Stimulated activated CD4-positive, alpha-beta T cell treated with anti-CD3 and anti-CD28 coated beads, Interleukin-1b, Interleukin-23, amount 100 ng/mL, for 48 hours (primary cell): ENCODE measurements around the gene FANCG.

ENCODE experiments used
- DNase-seq: peaks from one replicate; pipeline ENCODE4 v3.0.0-alpha.2; 2020

FANCG gene

DNA sequence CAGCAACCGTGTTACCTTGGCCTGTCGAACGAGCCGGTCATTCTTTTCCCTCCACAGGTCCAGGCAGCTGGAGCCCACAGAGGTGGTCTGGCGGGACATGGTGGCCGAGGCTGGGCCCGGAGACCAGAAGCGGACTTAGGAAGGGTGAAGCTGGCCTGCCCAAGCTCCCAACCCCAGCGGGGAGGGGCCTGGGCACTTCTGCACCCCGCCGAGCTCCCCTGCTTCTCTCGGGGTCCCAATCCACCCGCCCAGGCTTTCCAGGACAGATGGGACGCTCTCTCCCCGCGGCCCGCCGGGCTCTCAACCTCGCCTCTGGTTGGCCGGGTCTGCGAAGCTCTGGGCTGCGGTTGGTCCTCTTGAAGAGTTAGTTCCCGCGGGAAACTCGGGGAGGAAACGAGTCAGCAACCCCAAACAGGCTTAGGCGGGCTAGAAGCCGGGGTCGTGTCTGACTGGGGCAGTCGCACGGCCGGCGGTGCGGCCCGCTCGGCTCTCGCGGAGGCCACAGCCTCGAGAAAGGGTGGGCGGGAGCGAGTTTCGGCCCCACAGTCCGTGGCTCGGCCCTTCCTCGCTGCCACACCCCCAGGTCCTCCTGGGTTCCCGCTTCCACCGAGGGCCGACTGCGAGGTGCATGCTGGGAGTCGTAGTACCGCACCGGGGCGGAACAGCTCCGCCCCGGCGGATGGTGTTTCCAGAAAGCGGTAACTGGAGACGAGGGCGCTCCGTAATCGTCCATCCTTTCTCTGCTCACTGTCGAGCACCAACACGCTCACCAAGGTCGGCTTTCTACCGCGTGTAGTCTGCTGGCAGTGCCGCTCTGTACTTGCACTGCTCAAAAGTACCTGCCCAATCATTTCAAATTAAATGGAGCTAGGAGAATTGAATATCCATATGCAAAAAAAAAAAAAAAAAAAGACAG, at the start of gene FANCG:
FANCG (minus strand) TSS at position 517 of the 916 bp plus-strand sequence; CDS start at position 99, 418 bp downstream.
- peak; percentile 88 for DNase-seq

DNA sequence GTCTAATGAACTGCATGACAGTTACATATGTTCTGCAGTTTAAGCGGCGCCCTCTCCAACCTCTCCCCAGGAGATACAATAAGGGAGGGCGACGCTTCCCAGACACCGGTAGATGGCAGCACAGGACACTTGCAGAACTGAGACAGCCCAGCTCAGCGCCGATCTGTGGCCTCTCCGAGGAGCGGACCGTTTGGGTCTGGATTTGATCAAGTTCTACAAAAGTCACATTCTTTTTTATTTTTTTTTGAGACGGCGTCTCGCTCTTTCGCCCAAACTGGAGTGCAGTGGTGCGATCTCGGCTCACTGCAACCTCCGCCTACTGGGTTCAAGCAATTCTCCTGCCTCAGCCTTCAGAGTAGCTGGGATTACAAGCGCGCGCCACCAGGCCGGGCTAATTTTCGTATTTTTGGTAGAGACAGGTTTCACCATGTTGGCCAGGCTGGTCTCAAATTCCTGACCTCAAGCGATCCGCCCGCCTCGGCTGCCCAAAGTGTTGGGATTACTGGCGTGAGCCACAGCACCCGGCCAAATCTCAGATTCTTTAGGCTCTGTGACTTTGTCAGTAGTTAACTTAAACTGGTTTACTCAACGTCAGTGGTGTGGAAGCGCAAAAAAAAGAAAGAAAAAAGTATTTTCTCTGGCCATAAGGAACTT, 37.3 kb upstream of the FANCG start:
- DNase-seq: peak; percentile 87

DNA sequence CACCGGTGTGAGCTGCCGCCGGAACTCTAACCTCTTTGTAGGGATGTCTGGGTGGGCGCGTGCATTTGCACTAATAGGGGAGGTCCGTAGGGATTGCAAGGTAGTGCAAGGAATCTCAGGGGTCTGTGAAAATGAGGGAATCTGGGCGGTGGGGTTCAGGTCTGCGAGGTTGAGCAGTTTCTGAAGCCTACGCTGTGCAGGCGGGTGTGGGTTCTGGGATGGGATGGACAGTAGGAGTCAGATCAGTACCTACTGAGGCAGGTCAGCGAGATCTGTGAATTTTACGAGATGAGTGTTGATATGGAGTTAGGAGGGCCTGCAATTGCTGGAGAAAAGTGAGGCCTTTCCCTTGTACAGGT, 36.8 kb upstream of the FANCG start:
- no peak for DNase-seq

DNA sequence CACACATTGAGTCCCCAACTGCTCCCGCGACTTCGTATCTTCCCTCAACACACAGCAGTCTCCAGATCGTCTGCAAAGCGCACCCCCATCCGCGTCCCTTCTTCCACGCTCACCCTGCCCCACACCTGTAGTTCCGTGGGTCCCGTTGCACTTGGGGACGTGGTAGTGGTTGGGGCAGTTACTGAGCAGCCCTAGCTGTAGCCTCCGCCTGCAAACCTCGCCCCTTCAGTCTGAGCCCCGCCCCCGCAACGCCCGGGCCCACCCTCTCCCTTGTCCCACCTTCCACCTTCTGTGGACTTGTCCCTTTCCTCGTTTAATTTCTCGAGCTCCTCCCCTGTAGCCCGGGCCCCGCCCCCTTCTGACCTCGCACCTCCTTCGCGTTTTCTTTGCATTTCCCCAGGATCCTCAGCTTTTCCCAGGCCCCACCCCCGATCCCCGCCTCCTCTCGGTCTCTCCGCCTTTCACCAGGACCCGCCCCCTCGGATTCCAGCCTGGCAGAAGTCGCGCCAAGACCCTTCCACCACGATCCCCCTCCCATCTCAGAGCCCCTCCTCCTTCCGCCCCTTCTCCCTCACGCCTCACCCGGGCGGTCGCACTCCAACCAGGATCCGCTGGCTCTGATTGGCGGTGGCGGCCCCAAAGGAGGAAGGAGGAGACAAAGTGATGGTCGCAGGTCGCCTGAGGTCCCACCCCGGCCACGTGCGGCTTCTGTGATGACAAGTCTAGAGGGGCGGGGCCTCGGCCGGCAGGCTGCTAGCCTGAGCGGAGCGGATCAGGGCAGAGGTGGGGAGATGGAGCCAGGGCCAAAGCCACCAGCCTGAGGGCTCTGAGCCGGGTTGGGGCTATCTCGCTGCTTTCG, 36.2 kb upstream of the FANCG start, which contains the start of gene ATOSB:
ATOSB (minus strand) TSS at position 183 of the 859 bp plus-strand sequence. CDS start 7,588 bp downstream, outside the sequence.
- peak; percentile 95 for DNase-seq

DNA sequence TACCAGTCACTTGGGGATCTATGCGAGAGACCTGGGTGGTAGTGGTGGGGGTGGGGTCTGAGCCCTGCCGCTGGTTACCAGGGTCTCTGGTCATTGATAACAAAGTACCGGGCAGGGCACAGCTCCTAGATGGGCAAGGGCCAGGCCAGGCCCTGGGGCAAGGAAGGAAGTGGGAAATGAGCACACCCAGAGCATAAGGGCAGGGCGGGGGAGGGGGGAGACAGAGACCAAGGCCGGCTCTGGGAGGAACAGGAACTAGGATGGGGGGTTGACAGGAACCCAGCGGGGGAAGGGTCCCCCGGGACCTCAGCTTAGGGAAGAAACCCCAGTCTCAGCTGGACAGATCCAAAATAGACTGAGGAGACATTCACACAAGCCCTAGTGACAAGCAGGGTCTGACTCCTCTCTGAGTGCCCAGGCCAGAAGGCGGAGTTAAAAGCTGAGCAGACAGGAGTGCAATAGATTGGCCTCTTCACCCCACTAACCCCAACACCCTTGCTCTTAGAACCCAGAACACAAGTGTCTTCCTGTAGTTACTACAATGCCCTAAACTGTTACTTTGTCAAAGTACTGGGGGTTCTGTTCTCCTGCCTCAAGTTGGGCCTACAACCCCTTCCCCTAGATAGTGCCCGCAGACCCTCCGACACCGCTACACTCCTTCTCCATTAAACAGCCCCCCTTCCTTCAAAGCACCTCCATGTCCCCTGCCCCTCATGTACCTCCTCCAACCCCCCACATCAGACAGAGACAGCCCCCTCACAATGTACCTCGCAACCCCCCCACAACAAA, 35.3 kb upstream of the FANCG start:
- DNase-seq: peak; percentile 49

DNA sequence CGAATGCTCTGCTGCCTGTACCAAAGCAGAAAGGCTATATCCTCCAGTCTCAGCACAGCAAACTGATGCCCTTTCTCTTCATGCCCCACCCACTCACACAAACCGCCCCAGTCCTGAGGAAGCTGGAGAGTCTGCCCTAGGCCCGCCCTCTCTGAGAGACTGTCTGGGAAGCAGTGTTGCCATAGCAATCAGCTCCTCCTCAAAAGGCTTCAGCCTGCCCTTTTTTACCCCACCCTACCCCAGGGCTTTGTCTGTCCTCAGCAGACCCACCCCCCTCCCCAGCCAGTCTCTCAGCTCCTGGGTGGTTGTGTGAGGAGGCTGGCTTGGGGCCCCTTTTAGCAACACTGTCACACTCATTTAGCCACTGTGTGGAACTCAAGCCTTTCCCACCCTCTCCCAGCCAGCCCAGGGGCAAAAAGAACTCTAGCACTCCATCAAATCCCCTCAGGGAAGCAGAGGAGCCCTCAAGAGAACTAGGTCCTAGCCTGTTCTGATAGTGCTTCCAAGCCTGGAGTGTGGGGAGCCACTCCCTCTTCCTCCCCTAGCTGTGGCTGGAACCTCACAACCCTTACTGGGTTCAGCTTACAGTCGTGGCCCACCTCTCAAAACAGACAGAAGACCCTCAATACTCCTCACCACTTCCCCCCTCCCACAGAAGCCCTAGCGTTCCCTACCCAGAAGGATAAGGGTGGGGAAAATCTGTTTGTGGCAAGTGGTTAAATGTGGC, 34.5 kb upstream of the FANCG start:
- peak; percentile 74 for DNase-seq

DNA sequence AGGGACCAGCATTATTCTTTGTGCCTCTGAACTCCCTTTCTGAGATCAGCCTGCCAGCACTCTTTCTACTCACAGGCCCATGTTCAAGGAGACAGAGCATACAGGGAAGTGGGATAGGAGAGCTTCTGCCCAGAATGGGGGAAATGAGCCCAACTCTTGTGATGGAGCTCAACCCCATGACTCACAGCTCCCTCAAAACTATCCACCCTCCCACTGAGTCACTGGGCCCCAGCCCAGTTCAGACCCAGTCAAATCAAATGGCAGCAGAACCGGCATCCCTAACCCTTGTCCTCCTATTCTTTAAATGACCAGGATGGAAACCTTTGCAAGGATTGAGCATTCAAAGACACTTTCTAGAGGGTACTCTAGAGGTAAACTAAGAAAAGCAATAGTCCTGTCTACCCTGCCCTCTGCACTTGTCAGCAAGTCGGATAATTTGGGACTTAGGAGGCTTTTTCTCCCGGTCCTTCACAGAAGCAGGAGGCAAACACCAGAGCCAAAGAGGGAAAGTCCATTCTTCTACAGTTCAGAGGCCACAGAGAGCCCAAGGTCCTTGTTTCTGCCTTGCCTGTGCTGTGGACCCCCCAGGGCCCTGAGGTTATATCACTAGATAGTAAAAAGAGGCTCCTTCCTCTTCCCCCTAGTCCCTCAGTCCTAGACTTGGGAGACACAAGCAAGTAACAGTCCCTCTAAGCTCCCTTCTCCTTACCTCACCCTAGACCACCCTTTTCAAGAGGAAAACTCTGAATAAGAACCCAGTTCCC, 32.7 kb upstream of the FANCG start:
- DNase-seq: no peak

DNA sequence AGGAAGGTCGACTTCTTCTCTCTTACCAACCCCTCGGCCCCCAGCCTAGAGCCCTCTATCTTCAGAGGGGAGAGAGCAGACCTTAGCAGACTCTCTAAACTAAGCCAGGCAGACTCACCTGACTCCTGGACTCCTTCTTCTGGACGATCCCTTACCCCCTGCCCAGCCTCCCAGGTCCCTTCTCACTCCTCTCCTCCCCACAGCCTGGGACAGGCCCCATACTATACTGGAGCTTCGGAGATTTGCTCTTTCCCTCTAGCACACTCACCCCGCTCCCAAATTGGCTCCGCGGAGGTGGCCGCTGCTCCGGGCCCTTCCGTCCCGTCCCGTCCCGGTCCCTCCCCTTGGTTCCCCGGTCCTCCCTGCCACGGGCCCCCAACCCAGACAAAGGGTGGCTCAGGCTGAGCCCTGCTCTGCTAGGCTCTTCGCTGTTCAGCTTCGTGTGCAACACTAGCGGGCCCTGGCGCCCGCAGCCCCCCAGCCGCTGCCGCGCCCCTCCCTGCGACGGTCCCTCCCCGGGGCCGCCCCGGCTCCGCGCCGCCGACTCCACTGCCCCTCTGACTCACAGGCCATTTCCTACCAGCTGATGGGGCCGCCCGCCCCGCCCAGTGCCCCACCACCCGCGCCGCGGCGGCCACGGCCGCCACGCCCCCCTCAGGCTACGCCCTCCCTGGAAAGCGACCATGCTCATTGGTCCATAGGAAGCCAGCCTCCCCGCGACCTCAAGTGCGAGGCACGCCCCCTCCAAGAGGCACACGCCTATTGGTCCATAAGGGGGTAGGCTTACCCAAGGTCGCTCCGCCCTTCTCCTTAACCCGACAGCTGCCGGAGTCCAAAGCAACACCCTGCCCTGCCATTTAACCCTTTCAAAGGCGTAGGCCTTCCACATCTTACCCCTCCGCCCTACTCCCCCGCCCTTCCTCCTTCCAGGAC, 31.5 kb upstream of the FANCG start:
- peak; percentile 97 for DNase-seq

DNA sequence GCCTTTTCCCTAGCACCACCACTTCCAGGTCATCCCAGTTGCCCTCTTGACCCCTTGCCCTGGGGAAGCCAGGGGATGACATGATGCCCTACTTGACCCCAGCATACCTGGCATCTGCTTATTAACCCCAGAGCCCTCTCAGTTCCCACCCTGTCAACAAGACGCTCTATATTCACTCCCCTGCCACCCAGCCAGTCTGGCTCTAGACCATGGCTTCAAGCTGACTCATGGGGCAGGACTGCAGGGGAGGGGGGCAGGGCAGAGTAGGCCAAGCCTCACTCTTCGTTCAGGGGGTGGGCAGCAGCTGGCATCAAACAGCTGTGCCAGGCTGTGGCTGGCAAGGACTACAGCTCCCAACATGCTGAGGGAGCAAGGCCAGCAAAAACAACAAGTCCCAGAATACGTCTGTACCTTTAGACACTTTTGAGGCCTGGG, 30.6 kb upstream of the FANCG start:
- DNase-seq: no peak

DNA sequence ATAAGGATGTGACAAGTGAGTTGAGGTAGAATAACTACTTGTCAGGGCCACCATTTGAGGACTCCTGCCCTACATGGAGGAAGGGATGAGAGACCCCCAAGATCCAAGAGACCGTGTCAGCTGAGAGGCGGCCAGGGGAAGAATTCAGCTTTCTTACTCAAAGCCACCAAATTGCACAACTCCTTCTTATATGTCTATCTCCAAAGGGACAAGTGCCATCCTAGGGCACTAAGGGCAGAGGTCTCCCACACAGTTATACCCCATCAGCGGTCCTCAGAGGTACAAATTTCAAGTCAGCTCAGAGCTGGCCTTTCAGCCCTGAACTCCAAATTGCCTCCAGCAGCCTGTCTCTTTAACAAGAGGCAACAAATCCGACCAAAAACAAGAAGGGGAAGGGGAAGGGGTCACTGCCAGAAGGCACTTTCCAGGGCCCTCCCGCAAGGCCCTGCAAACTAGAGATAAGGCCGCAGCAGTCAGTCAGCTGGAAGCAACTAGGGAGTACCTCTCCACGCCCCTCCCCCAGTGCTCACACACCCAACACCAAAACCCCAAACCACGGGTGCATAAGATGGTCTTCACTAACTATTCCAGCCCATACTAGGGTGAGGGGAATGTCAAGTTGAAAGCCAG, 29.3 kb upstream of the FANCG start:
- DNase-seq: no peak

DNA sequence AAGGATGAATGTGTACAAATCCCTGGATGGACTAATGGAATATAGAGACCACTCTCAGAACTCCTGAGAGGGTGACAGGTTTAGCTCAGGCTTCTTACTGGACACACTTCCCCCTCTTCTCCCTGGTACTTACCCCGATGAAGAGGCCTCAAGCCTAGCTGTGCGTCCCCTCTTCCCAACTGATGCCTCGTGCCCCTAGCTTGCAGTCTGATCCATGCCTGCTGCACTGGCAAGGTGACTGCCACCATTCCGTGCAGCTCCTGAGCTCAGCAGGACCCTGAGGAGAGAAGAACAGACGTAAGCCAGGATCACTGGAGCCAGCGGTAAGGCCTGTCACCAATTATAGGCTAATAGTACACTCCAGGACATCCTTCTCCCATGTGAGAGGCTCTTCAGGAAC, 28.7 kb upstream of the FANCG start:
- no peak for DNase-seq

DNA sequence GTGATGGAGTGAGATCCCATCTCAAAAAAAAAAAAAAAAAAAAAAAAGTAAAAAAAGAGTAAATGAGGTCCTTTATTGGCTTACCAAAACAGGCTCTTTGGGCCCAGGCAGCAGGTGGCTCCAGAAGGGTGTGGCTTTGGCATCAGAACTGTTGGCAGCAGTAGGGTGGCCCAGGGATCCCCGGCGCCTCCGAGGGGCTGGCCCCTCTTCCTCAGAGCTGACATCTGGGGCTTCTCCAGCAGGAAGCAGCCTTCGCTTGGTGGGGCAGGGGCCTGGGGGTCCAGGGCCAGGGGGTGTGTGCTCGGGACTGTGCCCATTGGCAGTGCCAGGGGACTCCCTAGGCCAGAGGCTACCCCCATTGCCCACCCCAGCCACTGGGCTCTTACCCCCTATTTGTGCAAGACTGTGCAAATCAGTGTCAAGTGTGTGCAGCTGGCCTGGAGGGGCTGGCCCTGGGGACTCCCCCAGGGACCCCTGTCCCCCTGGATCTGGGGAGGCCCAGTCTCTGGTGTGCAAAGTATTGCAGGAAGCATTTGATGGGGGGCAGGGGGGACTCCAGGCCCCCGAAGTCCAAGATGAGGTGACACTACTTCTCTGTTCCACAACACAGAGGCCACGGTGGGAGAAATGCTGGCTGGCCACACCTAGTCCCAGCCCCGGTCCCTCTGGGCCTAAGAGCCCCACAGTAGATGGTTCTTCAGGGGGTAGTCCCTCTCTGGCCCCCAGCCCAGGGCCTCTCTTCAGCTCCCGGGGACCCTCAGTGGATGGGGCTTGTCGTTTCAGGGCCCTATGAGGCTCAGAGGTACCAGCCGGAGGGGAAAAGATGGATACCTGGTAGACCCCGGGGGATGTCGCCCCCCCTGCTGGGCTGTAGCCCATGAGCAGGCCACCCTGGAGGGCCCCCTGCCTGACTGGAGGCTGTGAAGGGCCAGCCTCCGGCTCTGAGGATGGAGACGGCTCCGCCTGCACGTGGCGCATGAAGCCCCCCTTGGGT, 27.9 kb upstream of the FANCG start:
- no peak for DNase-seq

DNA sequence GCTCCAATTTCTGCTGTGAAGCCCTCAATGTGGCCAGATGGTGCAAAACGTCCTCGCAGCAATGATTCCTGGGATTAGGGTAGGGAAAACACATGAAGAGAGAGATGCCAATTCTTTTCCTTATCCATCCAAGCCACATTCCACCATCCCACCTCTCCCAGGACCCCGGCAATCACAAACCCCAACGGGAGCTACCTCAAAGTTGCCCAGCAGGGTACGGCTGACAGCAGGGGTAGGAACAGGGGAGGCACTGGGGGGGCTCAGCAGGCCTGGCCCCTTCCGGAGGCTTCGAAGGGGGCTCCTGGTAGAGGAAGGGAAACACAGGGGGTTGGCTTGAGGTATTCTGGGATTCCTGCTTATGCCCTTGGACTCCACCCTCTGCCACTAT, 26.6 kb upstream of the FANCG start:
- DNase-seq: no peak

DNA sequence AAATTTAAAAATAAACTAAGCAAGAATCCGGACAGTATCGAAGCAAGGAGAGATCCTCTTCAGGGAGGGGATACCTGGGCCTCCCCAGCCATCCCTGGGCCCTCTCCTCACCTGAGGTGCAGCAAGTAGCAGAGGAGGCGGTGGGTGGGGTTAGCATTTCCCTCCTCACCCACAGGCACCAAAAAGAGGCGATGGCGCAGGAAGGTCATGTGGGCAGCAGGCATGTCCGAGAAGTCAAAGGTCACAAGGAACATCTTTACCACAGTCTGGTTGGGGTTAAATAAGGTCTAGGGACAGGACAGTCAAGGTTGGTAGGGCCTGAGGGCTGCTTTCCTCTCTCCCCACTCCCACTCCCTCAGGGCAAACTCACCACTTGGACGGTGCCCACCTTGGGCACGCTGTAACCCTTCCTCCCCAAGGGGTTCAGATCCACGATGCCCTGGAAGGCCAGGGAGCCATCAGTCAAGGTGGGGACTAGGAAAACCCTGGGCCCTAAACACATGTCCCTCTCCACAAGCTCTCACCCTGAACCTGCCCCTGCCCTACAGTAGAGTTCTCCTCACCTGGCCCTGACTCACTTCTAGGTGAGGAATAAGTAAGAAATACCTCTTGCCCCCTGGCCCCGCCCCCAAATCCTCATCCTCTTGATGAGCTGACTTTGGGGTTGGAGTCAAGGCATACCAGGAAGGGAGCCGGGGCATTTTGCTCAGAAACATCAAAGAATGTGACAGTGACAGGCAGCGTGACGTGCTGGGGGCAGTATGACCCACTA, 26.0 kb upstream of the FANCG start:
- DNase-seq: no peak

DNA sequence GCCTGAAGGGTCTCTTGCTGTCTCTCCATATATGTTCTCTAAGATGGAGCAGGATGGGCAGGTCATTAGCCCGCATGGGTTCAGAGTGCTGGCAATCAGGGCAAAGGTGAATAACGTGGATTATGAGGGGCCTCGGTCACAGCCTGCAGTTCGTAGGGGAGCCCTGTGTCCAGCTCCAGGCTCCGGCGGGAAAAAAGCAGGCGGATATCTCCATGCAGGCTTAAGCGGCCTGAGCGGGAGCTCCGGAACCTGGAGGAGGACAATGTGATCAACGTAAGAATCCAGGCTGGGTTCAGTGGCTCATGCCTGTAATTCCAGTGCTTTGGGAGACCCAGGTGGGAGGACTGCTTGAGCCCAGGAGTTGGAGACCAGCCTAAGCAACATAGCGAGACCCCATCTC, 25.4 kb upstream of the FANCG start:
- DNase-seq: no peak

DNA sequence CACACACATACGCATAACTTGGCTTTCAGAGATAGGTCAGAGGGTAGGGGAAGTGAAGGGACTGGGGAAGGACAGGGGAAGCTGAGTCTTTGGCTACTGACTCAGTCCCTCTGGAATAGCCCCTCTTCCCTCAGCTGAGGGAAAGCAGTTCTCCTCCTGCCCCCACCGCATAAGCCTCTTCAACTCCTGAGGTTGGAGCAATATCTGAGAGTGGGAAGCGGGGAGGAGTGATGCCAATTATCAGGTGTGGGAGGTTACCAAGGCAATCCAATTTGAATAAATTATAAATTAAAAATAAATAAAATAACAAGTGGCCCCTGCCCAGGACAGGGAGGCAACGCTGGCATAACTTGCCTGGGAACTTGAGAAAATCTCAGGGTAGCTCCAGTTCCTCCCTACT, 24.8 kb upstream of the FANCG start:
- no peak for DNase-seq

DNA sequence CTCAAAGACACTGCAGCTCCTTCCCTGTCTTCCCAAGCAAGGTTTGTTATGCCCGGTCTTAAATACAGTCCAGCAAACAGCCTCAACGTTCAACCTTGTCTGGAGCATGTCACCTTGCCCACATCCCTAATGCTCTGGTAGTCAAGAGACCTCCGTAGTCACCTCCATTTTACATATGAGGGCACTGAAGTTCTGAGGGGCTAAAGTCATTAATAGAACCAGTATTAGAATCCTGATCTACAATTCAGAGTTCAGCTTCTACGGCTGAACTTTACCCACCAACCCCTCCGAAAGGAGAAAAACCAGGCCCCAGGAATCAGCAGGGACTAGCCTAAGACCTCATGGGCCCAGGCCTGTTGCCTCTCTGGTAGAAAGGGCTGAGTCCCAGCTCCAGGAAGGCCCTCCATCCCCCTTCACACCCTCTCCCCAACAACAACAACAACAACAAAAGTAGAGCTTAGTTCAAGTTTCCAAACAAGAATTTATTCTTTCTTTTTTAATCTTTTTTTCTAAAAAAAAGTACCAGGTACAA, 24.0 kb upstream of the FANCG start:
- no peak for DNase-seq
